Measurements from ENCODE around the gene PEDS1.
"Not testable (repeated sequence)": the region's sequence is repeated elsewhere in the genome, so short reads cannot be mapped to it uniquely, and the experiment has no call there.

Gene PEDS1

GRCh38 chr20:50153500-50154377 lies at the start of gene PEDS1:
TSS of gene PEDS1 (minus strand) at chr20:50153723. CDS start at chr20:50153637, 86 bp downstream.
- DNase-seq (ENCODE audit: low read depth in 2 of 2, low spot score in 1 of 2), result peak; percentile 47 to 63

GRCh38 chr20:50202677-50203076 lies 49.2 kb upstream of the PEDS1 start:
- DNase-seq (ENCODE audit: low read depth in 2 of 2, low spot score in 1 of 2), result no peak

DNA sequence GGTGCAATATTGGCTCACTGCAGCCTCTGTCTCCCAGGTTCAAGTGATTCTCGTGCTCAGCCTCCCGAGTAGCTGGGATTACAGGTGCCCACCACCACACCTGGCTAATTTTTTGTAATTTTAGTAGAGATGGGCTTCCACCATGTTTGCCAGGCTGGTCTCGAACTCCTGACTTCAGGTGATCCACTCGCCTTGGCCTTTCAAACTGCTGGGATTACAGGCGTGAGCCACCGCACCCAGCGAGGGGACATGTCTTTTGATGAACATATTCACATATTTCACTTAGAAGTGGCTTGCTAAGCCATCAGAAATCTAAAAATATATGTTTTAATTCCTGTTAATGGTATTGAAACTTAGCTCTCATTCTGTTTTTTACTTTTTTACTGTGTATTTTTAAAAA lies 48.2 kb upstream of the PEDS1 start:
- DNase-seq (ENCODE audit: low read depth in 2 of 2, low spot score in 1 of 2), result not testable (repeated sequence)

- DNase-seq (ENCODE audit: low read depth in 2 of 2, low spot score in 1 of 2), result no peak
Observed at GRCh38 chr20:50200482-50201104, 47.1 kb upstream of the PEDS1 start.

DNA sequence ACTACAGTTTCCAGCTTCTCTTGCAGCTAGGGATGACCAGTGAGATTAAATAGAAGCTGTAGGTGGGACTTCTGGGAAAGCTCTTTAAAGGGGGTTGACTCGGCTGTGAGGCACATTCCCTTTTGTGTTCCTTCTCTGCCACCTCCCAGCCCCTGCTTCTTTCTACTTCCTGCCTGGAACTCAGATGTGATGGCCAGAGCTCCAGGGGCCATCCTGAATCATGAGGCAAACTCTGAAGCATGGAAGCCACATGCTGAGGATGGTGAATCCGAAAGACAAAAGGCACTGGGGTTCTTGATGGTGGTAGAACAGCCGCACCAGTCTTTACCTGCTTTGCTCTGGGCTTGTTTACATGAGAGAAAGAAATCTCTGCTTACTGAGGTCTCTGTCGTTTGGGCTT lies 46.2 kb upstream of the PEDS1 start:
- no peak for DNase-seq (ENCODE audit: low read depth in 2 of 2, low spot score in 1 of 2)

GRCh38 chr20:50198716-50199115 lies 45.2 kb upstream of the PEDS1 start:
- DNase-seq (ENCODE audit: low read depth in 2 of 2, low spot score in 1 of 2), result no peak

DNA sequence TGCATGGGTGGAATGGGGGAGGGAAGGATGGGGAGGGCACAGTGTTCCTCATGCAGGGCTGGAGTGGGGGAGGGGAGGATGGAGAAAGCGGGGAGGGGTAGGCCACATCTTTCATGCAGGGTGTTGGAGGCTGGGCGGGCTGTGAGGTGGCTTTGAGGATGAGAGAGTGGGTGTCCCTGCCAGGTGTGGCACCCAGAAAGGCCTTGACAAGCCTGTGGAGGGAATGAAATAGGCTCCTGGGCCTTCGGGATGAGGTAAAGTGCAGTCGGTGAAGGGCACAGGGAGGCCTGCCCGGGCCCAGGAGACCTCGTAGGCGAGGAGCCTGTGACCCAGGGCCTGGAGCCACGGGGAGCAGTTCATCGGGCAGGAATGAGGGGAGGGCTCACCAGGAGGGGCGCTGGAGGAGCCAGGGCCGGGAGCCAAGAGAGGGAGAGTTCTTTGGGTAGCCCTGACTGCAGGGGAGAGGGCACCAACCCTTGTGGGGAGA lies 44.7 kb upstream of the PEDS1 start:
- DNase-seq (ENCODE audit: low read depth in 2 of 2, low spot score in 1 of 2), result no peak

DNA sequence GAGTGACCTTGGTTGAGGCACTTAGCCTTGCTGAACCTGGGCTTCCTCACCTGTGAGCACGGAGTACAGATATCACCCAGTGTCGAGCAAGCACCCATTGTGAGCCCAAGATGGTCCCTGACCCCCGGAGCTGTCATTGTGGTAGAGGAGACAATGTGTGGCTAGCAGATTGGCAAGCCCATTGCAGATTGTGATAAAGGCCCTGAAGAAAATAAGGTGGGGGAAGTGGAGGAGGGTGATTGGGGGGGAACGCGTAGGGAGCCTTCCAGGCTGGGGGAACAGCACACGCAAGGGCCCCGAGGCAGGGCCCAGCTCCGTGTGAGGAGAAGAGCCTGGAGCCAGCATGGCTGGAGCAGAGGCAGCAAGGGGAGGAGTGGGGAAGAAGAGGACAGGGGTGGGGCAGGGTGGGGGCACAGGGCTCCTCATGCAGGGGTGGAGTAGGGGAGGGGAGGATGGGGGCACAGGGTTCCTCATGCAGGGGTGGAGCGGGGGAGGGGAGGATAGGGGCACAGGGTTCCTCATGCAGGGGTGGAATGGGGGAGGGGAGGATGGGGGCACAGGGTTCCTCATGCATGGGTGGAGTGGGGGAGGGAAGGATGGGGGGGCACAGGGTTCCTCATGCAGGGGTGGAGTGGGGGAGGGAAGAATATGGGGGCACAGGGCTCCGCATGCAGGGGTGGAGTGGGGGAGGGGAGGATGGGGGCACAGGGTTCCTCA lies 44.1 kb upstream of the PEDS1 start:
- DNase-seq (ENCODE audit: low read depth in 2 of 2, low spot score in 1 of 2), result no peak

DNA sequence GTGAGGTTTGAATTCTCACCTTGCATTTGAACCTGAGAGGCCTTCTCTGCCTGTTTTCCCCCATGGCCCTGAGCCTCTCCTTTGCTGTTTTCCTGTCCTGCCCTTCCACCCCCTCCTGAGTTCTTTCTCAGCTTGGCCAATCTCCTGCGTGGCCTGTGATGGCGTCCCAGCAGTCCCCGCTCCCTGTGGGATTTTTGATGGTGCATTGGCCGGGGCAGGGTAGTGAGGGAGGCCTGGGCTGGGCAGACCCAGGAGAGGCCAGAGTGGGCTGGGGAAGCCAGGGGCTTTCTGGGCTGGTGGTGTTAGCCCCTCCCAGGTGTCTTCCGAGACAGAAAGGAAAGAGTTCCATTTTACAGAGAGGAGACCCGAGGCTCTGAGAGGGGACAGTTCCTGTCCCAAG lies 43.4 kb upstream of the PEDS1 start:
- DNase-seq (ENCODE audit: low read depth in 2 of 2, low spot score in 1 of 2), result no peak

DNA sequence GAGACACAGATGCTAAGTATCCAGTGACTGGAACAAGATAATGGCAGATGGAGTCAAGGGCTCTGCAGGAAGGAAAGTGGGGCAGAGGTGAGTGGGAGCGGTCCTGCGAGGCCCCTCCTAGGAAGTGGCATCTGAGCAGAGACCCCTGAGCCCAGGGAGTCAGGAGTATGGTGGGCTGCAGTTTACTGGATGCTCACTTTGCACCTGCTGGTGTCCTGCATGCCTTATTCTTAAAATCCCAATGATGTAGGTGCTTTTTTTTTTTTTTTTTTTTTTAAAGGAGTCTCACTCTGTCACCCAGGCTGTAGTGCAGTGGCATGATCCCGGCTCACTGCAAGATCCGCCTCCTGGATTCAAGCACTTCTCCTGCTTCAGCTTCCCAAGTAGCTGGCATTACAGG lies 42.7 kb upstream of the PEDS1 start:
- no peak for DNase-seq (ENCODE audit: low read depth in 2 of 2, low spot score in 1 of 2)

DNA sequence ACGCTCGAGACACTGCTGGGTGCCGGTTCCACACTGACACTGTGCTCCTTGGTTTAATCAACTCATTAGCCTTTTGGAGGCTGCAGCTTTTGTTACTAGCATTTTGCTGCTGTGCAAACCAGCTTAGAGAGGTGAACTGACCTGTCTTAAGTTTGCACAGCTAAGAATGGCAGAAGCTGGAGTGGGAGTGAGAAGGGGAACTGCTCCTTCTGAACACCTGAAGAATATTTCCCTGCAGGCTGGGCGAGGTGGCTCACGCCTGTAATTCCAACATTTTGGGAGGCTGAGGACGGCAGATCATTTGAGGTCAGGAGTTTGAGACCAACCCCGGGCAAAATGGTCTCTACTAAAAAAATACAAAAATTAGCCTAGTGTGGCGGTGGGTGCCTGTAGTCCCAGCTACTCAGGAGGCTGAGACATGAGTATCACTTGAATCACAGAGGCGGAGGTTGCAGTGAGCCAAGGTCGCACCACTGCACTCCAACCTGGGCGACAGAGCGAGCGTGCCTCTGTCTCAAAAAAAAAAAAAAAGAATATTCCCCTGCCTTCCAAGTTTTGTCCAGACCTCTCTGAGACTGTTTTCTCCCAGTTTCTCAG lies 42.1 kb upstream of the PEDS1 start:
- no peak for DNase-seq (ENCODE audit: low read depth in 2 of 2, low spot score in 1 of 2)

GRCh38 chr20:50194831-50195523 lies 41.5 kb upstream of the PEDS1 start:
- no peak for DNase-seq (ENCODE audit: low read depth in 2 of 2, low spot score in 1 of 2)

- no peak for DNase-seq (ENCODE audit: low read depth in 2 of 2, low spot score in 1 of 2)
Observed at GRCh38 chr20:50194422-50194830, 40.9 kb upstream of the PEDS1 start.

- no peak for DNase-seq (ENCODE audit: low read depth in 2 of 2, low spot score in 1 of 2)
Observed at GRCh38 chr20:50193836-50194421, 40.4 kb upstream of the PEDS1 start.

DNA sequence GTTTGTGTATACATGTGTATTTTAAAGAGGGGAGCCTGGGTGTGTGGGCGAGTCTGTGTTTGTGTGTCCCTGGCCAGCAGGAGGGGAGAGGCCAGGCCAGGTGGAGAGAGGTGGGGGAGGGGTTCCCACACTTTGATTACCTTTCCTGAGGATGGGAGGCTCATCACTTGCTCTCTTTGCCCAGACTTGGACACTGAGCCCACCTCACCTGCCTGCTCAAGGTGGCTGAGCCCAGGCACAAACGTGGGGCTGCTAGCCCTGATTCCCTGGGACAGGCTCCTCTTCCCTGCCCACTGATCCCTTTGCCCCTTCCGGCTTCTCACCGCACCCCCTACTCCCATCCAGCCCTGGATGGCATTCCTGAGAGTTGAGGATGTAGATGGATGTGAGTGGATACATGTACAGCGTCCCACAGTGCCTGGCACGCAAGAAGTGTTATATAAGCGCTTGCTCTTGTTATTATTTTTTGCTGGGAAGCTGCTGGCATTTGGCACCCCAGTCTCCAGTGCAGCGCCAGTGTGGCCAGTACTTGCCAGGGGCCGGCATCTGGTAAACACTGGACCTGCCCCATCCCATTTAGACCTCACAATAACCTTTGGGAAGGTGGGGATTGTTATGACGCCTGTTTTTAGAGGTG lies 39.8 kb upstream of the PEDS1 start:
- no peak for DNase-seq (ENCODE audit: low read depth in 2 of 2, low spot score in 1 of 2)

DNA sequence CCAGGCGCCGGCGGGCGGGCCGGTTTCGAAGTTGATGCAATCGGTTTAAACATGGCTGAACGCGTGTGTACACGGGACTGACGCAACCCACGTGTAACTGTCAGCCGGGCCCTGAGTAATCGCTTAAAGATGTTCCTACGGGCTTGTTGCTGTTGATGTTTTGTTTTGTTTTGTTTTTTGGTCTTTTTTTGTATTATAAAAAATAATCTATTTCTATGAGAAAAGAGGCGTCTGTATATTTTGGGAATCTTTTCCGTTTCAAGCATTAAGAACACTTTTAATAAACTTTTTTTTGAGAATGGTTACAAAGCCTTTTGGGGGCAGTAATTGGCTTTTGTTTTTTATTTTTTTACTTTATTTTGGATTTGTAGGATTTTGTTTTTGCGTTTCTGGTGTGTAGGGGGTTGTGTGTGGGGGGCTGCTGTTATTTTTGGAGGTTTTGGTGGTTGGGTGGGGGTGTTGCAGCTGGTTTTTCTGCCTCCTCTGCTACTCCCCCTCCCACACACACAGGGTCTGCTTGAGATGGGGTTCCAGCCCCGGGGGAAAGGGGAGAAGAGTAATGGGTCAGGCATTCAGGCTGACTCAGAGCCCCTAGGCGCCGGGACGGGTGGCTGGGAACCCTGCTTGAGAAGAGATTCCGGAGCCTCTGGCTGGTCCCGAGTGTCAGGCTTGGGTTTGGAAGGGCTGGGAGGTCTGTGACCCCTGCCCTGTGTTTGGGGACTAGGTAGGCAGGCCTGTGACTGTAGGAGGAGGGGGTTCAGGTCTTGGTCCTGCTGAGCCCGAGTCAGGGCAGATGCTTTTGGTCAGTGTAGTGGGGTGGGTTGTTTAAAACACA lies 39.1 kb upstream of the PEDS1 start:
- DNase-seq (ENCODE audit: low read depth in 2 of 2, low spot score in 1 of 2), result peak; percentile 57 to 68

DNA sequence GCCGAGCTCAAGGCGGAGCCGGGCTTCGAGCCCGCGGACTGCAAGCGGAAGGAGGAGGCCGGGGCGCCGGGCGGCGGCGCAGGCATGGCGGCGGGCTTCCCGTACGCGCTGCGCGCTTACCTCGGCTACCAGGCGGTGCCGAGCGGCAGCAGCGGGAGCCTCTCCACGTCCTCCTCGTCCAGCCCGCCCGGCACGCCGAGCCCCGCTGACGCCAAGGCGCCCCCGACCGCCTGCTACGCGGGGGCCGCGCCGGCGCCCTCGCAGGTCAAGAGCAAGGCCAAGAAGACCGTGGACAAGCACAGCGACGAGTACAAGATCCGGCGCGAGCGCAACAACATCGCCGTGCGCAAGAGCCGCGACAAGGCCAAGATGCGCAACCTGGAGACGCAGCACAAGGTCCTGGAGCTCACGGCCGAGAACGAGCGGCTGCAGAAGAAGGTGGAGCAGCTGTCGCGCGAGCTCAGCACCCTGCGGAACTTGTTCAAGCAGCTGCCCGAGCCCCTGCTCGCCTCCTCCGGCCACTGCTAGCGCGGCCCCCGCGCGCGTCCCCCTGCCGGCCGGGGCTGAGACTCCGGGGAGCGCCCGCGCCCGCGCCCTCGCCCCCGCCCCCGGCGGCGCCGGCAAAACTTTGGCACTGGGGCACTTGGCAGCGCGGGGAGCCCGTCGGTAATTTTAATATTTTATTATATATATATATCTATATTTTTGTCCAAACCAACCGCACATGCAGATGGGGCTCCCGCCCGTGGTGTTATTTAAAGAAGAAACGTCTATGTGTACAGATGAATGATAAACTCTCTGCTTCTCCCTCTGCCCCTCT lies 38.2 kb upstream of the PEDS1 start:
- DNase-seq (ENCODE audit: low read depth in 2 of 2, low spot score in 1 of 2), result peak; percentile 17 to 32

- DNase-seq (ENCODE audit: low read depth in 2 of 2, low spot score in 1 of 2), result peak; percentile 10 to 40
Observed at GRCh38 chr20:50191065-50191543, 37.6 kb upstream of the PEDS1 start.
